IMR-90 (cell line): Measurements from ENCODE around the gene HIF1AN. TPM values are rescaled to one million over a fixed set of nuclear protein-coding genes. Genes with fewer than 3 reads are reported as not detected.

Experiments
- ATAC-seq: fragments of 200-7000 bp; cut with Tn5 transposase; 2 replicates; pipeline ENCODE4 v1.9.1; 2020; ENCODE audit warnings: low read depth, mild to moderate bottlenecking, moderate library complexity
- BruUV-seq: library from RNA; stranded (reverse); fragments of 400-500 nt; replicated peaks from 2 replicates; lab custom pipeline; 2021; lab: Mats Ljungman, UMichigan
- CTCF ChIA-PET: fragments of 300-600 bp; formaldehyde crosslinking; extraction: SDS; loops from one replicate; lab custom pipeline; 2021; ENCODE audit warnings: antibody characterized with exemption; lab: Yijun Ruan, JAX
- POLR2A ChIA-PET: fragments of 300-600 bp; sonication (Branson Sonifier 250); formaldehyde crosslinking; loops from one replicate; lab custom pipeline; 2022; ENCODE audit warnings: antibody characterized with exemption; ENCODE audit not compliant: unreplicated experiment; lab: Charles Lee
- DNase-seq: peaks from one replicate; pipeline ENCODE4 v3.0.0; 2013
- H2AFZ ChIP-seq: replicated peaks from 2 replicates; pipeline ENCODE3; 2013; ENCODE audit warnings: low read length, mild to moderate bottlenecking; ENCODE audit not compliant: poor library complexity
- H2AK5ac ChIP-seq: 2 replicates; pipeline ENCODE4 v1.6.1; 2013; ENCODE audit warnings: low read depth, low read length, inconsistent platforms
- H2AK9ac ChIP-seq: replicated peaks from 2 replicates; pipeline ENCODE3; 2013; ENCODE audit warnings: mild to moderate bottlenecking, low read depth, low read length, moderate library complexity; ENCODE audit not compliant: poor library complexity
- H2BK120ac ChIP-seq: 2 replicates; pipeline ENCODE4 v1.6.1; 2013; ENCODE audit warnings: low read depth, low read length, inconsistent platforms
- H2BK15ac ChIP-seq: 3 replicates; pipeline ENCODE4 v1.6.1; 2013; ENCODE audit warnings: low read depth, low read length, inconsistent platforms
- H2BK20ac ChIP-seq: 2 replicates; pipeline ENCODE4 v1.6.1; 2013; ENCODE audit warnings: low read depth, mild to moderate bottlenecking, inconsistent platforms, low read length, moderate library complexity
- H2BK5ac ChIP-seq: 2 replicates; pipeline ENCODE4 v1.6.1; 2013; ENCODE audit warnings: mild to moderate bottlenecking, low read depth, low read length, inconsistent platforms; ENCODE audit not compliant: poor library complexity, severe bottlenecking
- H3K14ac ChIP-seq: replicated peaks from 2 replicates; pipeline ENCODE4 v1.6.1; 2013; ENCODE audit warnings: low read depth, low read length, inconsistent platforms
- H3K18ac ChIP-seq: 2 replicates; pipeline ENCODE4 v1.6.1; 2013; ENCODE audit warnings: low read depth, low read length, control low read depth
- H3K23ac ChIP-seq: 2 replicates; pipeline ENCODE4 v1.6.1; 2013; ENCODE audit warnings: low read depth, low read length, inconsistent platforms
- H3K27ac ChIP-seq: 2 replicates; pipeline ENCODE4 v1.5.1; 2013; ENCODE audit warnings: mild to moderate bottlenecking, control low read depth, low read length; ENCODE audit not compliant: insufficient read depth
- H3K27me3 ChIP-seq: 2 replicates; pipeline ENCODE4 v1.6.1; 2013; ENCODE audit warnings: low read length; ENCODE audit not compliant: control insufficient read depth, insufficient read depth
- H3K36me3 ChIP-seq: 2 replicates; pipeline ENCODE4 v1.6.1; 2013; ENCODE audit warnings: low read length, mixed read lengths; ENCODE audit not compliant: control insufficient read depth, insufficient read depth
- H3K4ac ChIP-seq: 2 replicates; pipeline ENCODE4 v1.6.1; 2013; ENCODE audit warnings: low read depth, low read length, inconsistent platforms
- H3K4me1 ChIP-seq: 2 replicates; pipeline ENCODE4 v1.6.1; 2013; ENCODE audit warnings: low read length, mixed read lengths; ENCODE audit not compliant: control insufficient read depth, insufficient read depth
- H3K4me2 ChIP-seq: 2 replicates; pipeline ENCODE4 v1.6.1; 2013; ENCODE audit warnings: low read depth, mild to moderate bottlenecking, control low read depth, low read length, moderate library complexity
- H3K4me3 ChIP-seq: 2 replicates; pipeline ENCODE4 v1.5.1; 2013; ENCODE audit warnings: low read depth, mild to moderate bottlenecking, control low read depth, low read length, moderate library complexity; ENCODE audit not compliant: insufficient read depth
- H3K56ac ChIP-seq: 2 replicates; pipeline ENCODE4 v1.6.1; 2013; ENCODE audit warnings: low read length, inconsistent platforms; ENCODE audit not compliant: insufficient read depth; ENCODE audit errors: extremely low read depth
- H3K79me1 ChIP-seq, 2 experiments: 2 replicates each; pipeline ENCODE4 v1.6.1; 2013; ENCODE audit warnings: low read length in 2 of 2, inconsistent platforms in 1 of 2, low read depth in 1 of 2
- H3K9ac ChIP-seq: 2 replicates; pipeline ENCODE4 v1.6.1; 2013; ENCODE audit warnings: low read depth, low read length, control low read depth
- H3K9me1 ChIP-seq: 2 replicates; pipeline ENCODE4 v1.6.1; 2013; ENCODE audit warnings: low read length, inconsistent platforms; ENCODE audit not compliant: insufficient read depth
- H3K9me3 ChIP-seq: 2 replicates; pipeline ENCODE4 v1.6.1; 2013; ENCODE audit warnings: low read length; ENCODE audit not compliant: control insufficient read depth, insufficient read depth
- H4K20me1 ChIP-seq: 2 replicates; pipeline ENCODE4 v1.6.1; 2013; ENCODE audit warnings: low read length, inconsistent platforms; ENCODE audit not compliant: insufficient read depth
- H4K5ac ChIP-seq: 2 replicates; pipeline ENCODE4 v1.6.1; 2013; ENCODE audit warnings: mild to moderate bottlenecking, low read depth, low read length, control low read depth
- H4K8ac ChIP-seq, 2 experiments: 2 replicates each; pipeline ENCODE4 v1.6.1; 2013; ENCODE audit warnings: low read depth in 2 of 2, low read length in 2 of 2, control low read depth in 1 of 2, inconsistent platforms in 1 of 2
- H4K91ac ChIP-seq: 2 replicates; pipeline ENCODE4 v1.6.1; 2013; ENCODE audit warnings: low read depth, low read length, inconsistent platforms; ENCODE audit not compliant: insufficient read depth
- ELK1 ChIP-seq: fragments of 150-350 bp; IDR thresholded peaks from 2 replicates; pipeline ENCODE4 v1.6.1; 2016; ENCODE audit warnings: low read depth, mild to moderate bottlenecking, low read length, moderate library complexity, borderline replicate concordance
- USF2 ChIP-seq: fragments of 150-350 bp; IDR thresholded peaks from 2 replicates; pipeline ENCODE4 v1.6.1; 2017; ENCODE audit warnings: mild to moderate bottlenecking, antibody characterized with exemption, low read length, low read depth
- WGBS, 2 experiments: methylation state at CpG; one replicate each; pipeline versions ENCODE4 v1.1.5 to v1.1.7; 2013; ENCODE audit warnings: missing lambda C conversion rate in 2 of 2; ENCODE audit not compliant: insufficient read length in 1 of 2; ENCODE audit errors: extremely low coverage in 2 of 2; 5-methylcytosine and 5-hydroxymethylcytosine counted together
- dilution Hi-C: fragments of 300-500 bp; cut with HindIII; formaldehyde crosslinking; loops from one replicate; pipeline ENCODE4 v1.14.3; 2018; ENCODE audit warnings: low sequenced_read_pairs; ENCODE audit not compliant: unreplicated experiment
- in situ Hi-C: fragments of 300-500 bp; cut with MboI; formaldehyde crosslinking; loops from 3 replicates; pipeline ENCODE4 v1.14.3; 2019; ENCODE audit warnings: low sequenced_read_pairs, inconsistent platforms, mixed read lengths
- intact Hi-C: fragments of 100-400 bp; cut with micrococcal nuclease; formaldehyde crosslinking; loops from 2 replicates; pipeline ENCODE4 v1.10.0; 2022
- polyA plus RNA-seq, 3 experiments: library from polyadenylated mRNA; depleted of rRNA; stranded (reverse); fragments of >200 nt; gene quantifications; 2 replicates each; pipeline ENCODE4 v1.2.3, GENCODE V29; 2012; ENCODE audit warnings: low replicate concordance in 1 of 3
- total RNA-seq: library from RNA; depleted of rRNA; stranded (reverse); fragments of >200 nt; gene quantifications from 2 replicates; pipeline ENCODE4 v1.2.3, GENCODE V29; 2012

HIF1AN gene
- total and polyA plus RNA-seq, 2 of the 4 experiments (the other 2 are of a cell fraction): 10.2 to 10.3 TPM

GRCh38 chr10:100489396-100489795, 46.3 kb upstream of the HIF1AN start:
- no peak overlapping the region for H2AK9ac ChIP-seq
- H3K27ac ChIP-seq: no peak overlapping the region
- no peak overlapping the region for H3K4me3 ChIP-seq
- in situ Hi-C loops: no loop called here
- no peaks in the 10 kb centered on the region for H3K4me1 ChIP-seq
- peaks cover 20% of the 10 kb centered on the region for H3K36me3 ChIP-seq
- no peak overlapping the region for H3K14ac ChIP-seq
- no peak overlapping the region for H3K4ac ChIP-seq
- H2AFZ ChIP-seq: no peak overlapping the region
- H3K56ac ChIP-seq: no peak overlapping the region
- no peak overlapping the region for H3K4me2 ChIP-seq
- no peaks in the 10 kb centered on the region for H4K20me1 ChIP-seq
- H2BK15ac ChIP-seq: no peak overlapping the region
- CTCF ChIA-PET: interaction anchor here (0.8 kb wide), 1 partner anchor 19 kb away, joined by 3 read pairs; no protein-coding TSS in a partner anchor
- POLR2A ChIA-PET: no interaction called here
- H3K9me3 ChIP-seq: no peaks in the 10 kb centered on the region
- WGBS, 2 experiments: 95% methylated on average over 3 of the region's 5 CpGs; no CpG with 5 or more reads in 1 of the 2 experiments
- TF ChIP-seq ELK1: no peak
- no peak for TF ChIP-seq USF2
- H2BK5ac ChIP-seq: no peak overlapping the region
- no peak overlapping the region for H2BK120ac ChIP-seq
- BruUV-seq: no TSS peak
- dilution Hi-C loops: no loop called here
- no peaks in the 10 kb centered on the region for H3K9me1 ChIP-seq
- H3K18ac ChIP-seq: no peak overlapping the region
- H2AK5ac ChIP-seq: no peak overlapping the region
- no peak overlapping the region for H3K23ac ChIP-seq
- H3K79me1 ChIP-seq: no peaks in the 10 kb centered on the region
- intact Hi-C loops: no loop called here
- H4K5ac ChIP-seq: no peak overlapping the region
- ATAC-seq (no peak), DNase-seq (no peak)
- H4K91ac ChIP-seq: no peak overlapping the region
- no peak overlapping the region for H4K8ac ChIP-seq
- no peak overlapping the region for H2BK20ac ChIP-seq
- H3K9ac ChIP-seq: no peak overlapping the region
- peaks cover 3% of the 10 kb centered on the region; the same call in 1 of the 2 replicates for H3K27me3 ChIP-seq
